ENCODE measurements around the gene TRPV4.
"Not testable (repeated sequence)": the region's sequence is repeated elsewhere in the genome, so short reads cannot be mapped to it uniquely, and the experiment has no call there.

TRPV4 gene

GRCh38 chr12:109861689-109862314 lies 28.6 kb upstream of the TRPV4 start:
- no peak for DNase-seq

GRCh38 chr12:109860977-109861376 lies 27.8 kb upstream of the TRPV4 start:
- no peak for DNase-seq

GRCh38 chr12:109858764-109859163 lies 25.6 kb upstream of the TRPV4 start:
- no peak for DNase-seq

GRCh38 chr12:109857715-109858114 lies 24.5 kb upstream of the TRPV4 start:
- no peak for DNase-seq

GRCh38 chr12:109855377-109855776 lies 22.2 kb upstream of the TRPV4 start:
- DNase-seq: no peak

- not testable (repeated sequence) for DNase-seq
These were observed 17.3 kb upstream of the TRPV4 start for GRCh38 chr12:109850518-109850917.

GRCh38 chr12:109847142-109847735 lies 14.0 kb upstream of the TRPV4 start:
- no peak for DNase-seq

- no peak for DNase-seq
These were observed 12.6 kb upstream of the TRPV4 start for GRCh38 chr12:109845824-109846205.

GRCh38 chr12:109844983-109845823 lies 12.0 kb upstream of the TRPV4 start:
- peak in 56 of 58 donors; percentile 5 to 88 (median 68) for DNase-seq

GRCh38 chr12:109844091-109844490 lies 10.9 kb upstream of the TRPV4 start:
- no peak for DNase-seq

GRCh38 chr12:109842021-109842420 lies 8.8 kb upstream of the TRPV4 start:
- no peak for DNase-seq

GRCh38 chr12:109841356-109841755 lies 8.2 kb upstream of the TRPV4 start:
- DNase-seq: no peak

GRCh38 chr12:109840305-109841074 lies 7.3 kb upstream of the TRPV4 start:
- DNase-seq: peak in 10 of 58 donors; percentile 16 to 60 (median 28)

GRCh38 chr12:109839444-109839843 lies 6.2 kb upstream of the TRPV4 start:
- no peak for DNase-seq

GRCh38 chr12:109836916-109837315 lies 3.7 kb upstream of the TRPV4 start:
- DNase-seq: no peak

GRCh38 chr12:109835827-109836226 lies 2.6 kb upstream of the TRPV4 start:
- no peak for DNase-seq

- no peak for DNase-seq
These were observed 474 bp downstream of the TRPV4 start for GRCh38 chr12:109832541-109833306.

- DNase-seq: no peak
These were observed 1.3 kb downstream of the TRPV4 start for GRCh38 chr12:109831929-109832328.

- DNase-seq: no peak
These were observed 1.8 kb downstream of the TRPV4 start for GRCh38 chr12:109831365-109831764.

GRCh38 chr12:109830718-109831117 lies 2.5 kb downstream of the TRPV4 start:
- no peak for DNase-seq

GRCh38 chr12:109830267-109830666 lies 2.9 kb downstream of the TRPV4 start:
- DNase-seq: no peak

Data from anterior cingulate cortex (tissue), 58 donors.